Esophagus (tissue), 2 donors: ENCODE measurements around the gene KCNN3. TPM values are rescaled to one million over a fixed set of nuclear protein-coding genes. Genes with fewer than 3 reads are reported as not detected.
"Not testable (repeated sequence)": the region's sequence is repeated elsewhere in the genome, so short reads cannot be mapped to it uniquely, and the experiment has no call there.

Experiments
- H3K27ac ChIP-seq, 2 donors: one replicate each; pipeline ENCODE4 v1.5.1; 2013; ENCODE audit warnings: low read depth in 2 of 2, mild to moderate bottlenecking in 2 of 2, inconsistent platforms in 1 of 2, low read length in 1 of 2, moderate library complexity in 1 of 2
- H3K27me3 ChIP-seq, 2 donors: one replicate each; pipeline ENCODE4 v1.6.1; 2013; ENCODE audit warnings: low read length in 2 of 2, control low read depth in 1 of 2, mild to moderate bottlenecking in 1 of 2; ENCODE audit not compliant: insufficient read depth in 2 of 2, control insufficient read depth in 1 of 2
- H3K36me3 ChIP-seq, 2 donors: one replicate each; pipeline ENCODE4 v1.6.1; 2013; ENCODE audit warnings: low read length in 1 of 2; ENCODE audit not compliant: control insufficient read depth in 2 of 2, insufficient read depth in 2 of 2
- H3K4me1 ChIP-seq, 2 donors: one replicate each; pipeline ENCODE4 v1.6.1; 2013; ENCODE audit warnings: low read length in 1 of 2; ENCODE audit not compliant: control insufficient read depth in 2 of 2, insufficient read depth in 2 of 2
- H3K4me3 ChIP-seq, 2 donors: one replicate each; pipeline ENCODE4 v1.5.1; 2013; ENCODE audit warnings: low read length in 2 of 2, mild to moderate bottlenecking in 2 of 2, low read depth in 1 of 2, moderate library complexity in 1 of 2
- H3K9me3 ChIP-seq, 2 donors: one replicate each; pipeline ENCODE4 v1.6.1; 2013; ENCODE audit warnings: mild to moderate bottlenecking in 2 of 2, low read depth in 1 of 2, low read length in 1 of 2, moderate library complexity in 1 of 2; ENCODE audit not compliant: control insufficient read depth in 2 of 2, insufficient read depth in 1 of 2
- WGBS, 2 donors: extraction: QIAGEN DNeasy Blood & Tissue Kit; methylation state at CpG; one replicate each; pipeline ENCODE4 v1.1.7; 2013; 5-methylcytosine and 5-hydroxymethylcytosine counted together
- polyA plus RNA-seq, 2 donors: library from polyadenylated mRNA; stranded (reverse); fragments of 200-250 nt; gene quantifications; one replicate each; pipeline ENCODE4 v1.2.3, GENCODE V29; 2013
- donor health status: healthy with polysubstance abuse.
- donor health status: Bipolar disorder and iron deficiency.

Gene KCNN3
- polyA plus RNA-seq, 2 donors, result 0.12 to 0.14 TPM

DNA sequence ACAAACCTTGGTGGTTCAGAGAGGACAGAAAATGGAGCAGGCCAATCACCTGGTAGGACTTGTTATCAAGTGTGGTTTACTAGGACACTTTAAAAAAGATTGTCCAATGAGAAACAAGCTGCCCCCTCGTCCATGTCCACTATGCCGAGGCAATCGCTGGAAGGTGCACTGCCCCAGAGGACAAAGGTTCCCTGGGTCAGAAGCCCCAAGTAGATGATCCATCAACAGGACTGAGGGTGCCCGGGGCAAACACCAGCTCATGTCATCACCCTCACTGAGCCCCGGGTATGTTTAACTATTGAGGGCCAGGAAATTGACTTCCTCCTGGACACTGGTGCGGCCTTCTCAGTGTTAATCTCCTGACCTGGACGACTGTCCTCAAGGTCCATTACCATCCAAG lies 195.6 kb downstream of the KCNN3 start:
- 77 to 79% methylated on average over 7 of the region's 7 CpGs for WGBS, 2 donors
- not testable (repeated sequence) for H3K4me1 ChIP-seq, H3K9me3 ChIP-seq, H3K27ac ChIP-seq, H3K4me3 ChIP-seq, H3K36me3 ChIP-seq, H3K27me3 ChIP-seq

DNA sequence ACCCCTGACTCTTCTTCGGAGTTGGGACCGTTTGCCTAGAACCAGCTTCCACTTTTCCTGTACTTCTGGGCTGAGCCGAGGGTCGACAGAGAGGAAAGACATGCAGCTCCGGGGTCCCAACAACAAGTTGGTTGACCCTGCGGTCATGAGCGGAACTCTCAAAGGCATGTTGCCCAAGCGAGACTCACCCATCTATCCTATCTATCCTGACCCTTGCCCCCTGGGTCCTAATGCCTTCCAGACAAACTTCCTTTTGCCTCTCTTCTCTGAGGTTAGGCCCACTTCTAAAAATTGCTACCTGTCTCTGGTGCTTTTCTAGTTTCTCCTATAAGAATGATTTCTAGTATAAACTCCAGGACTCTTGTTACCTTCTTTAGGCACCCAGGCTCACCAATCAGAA lies 197.8 kb downstream of the KCNN3 start:
- not testable (repeated sequence) for H3K9me3 ChIP-seq, H3K4me3 ChIP-seq, H3K4me1 ChIP-seq, H3K36me3 ChIP-seq, H3K27me3 ChIP-seq, H3K27ac ChIP-seq
- 75 to 78% methylated on average over 8 of the region's 8 CpGs for WGBS, 2 donors

DNA sequence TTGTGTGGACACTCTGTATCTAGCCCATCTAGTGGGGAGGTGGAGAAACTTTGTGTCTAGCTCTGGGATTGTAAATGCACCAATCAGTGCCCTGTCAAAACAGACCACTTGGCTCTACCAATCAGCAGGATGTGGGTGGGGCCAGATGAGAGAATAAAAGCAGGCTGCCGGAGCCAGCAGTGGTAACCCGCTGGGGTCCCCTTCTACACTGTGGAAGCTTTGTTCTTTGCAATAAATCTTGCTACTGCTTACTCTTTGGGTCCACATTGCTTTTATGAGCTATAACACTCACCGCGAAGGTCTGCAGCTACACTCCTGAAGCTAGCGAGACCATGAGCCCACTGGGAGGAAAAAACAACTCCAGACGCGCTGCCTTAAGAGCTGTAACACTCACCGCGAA lies 198.7 kb downstream of the KCNN3 start:
- H3K27ac ChIP-seq, H3K4me3 ChIP-seq, H3K4me1 ChIP-seq, H3K9me3 ChIP-seq, H3K36me3 ChIP-seq, H3K27me3 ChIP-seq: not testable (repeated sequence)
- 89 to 91% methylated on average over 9 of the region's 9 CpGs for WGBS, 2 donors

DNA sequence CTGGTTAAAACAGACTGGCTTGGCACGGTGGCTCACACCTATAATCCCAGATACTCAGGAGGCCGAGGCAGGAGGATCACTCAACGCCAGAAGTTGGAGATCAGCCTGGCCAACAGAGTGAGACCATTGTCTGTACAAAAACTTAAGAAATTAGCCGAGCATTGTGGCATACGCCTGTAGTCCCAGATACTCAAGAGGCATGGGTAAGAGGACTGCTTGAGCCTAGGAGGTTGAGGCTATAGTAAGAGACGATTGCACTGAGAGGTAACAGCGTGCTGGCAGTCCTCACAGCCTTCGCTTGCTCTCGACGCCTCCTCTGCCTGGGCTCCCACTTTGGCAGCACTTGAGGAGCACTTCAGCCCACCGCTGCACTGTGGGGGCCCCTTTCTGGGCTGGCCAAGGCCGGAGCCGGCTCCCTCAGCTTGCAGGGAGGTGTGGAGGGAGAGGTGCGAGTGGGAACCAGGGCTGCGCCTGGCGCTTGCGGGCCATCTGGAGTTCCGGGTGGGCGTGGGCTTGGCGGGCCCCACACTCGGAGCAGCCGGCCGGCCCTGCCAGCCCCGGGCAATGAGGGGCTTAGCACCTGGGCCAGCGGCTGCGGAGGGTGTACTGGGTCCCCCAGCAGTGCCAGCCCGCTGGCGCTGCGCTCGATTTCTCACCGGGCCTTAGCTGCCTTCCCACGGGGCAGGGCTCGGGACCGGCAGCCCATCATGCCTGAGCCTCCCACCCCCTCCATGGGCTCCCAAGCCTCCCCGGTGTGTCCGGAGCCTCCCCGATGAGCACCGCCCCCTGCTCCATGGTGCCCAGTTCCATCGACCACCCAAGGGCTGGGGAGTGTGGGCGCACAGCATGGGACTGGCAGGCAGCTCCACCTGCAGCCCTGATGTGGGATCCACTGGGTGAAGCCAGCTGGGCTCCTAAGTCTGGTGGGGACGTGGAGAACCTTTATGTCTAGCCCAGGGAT lies 199.5 kb downstream of the KCNN3 start:
- not testable (repeated sequence) for H3K4me3 ChIP-seq, H3K9me3 ChIP-seq, H3K4me1 ChIP-seq, H3K27ac ChIP-seq, H3K36me3 ChIP-seq, H3K27me3 ChIP-seq
- 88 to 89% methylated on average over 35 to 41 of the region's 41 CpGs for WGBS, 2 donors

DNA sequence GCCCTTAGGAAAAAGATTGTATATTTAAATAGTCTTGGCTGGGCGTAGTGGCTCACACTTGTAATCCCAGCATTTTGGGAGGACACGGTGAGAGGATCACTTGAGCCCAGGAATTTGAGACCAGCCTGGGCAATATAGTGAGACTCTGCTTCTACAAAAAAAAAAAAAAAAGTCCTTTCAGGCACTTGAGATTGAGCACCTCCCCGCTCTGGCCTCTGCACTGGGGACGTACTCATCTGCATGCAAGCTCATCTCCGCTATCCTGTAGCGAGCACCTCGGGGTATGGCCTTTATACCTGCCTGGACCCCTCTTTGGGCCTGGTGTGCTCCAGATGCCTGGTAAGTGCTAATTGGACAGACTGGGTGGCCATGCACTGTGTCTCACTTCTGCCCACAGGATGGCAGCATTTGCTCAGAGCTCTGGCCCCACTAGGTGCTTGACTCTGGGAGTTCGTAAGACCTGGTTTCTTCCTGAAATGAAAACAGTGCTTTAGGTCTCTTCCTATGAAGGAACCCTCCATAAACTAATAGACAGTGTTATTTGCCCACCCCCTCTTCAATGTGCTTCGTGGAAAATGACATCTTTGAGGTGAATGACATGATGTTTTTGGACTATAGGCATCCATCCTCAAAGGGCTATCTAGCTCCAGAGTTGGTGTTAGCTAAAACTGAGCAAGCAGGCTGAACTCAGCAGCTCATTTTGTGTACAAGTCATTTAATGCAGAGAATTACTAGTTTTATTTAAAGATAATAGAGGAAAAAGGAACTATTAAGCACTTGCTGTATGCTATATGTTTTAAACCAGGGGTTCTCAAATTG lies 200.4 kb downstream of the KCNN3 start:
- H3K9me3 ChIP-seq, result no peaks in the 10 kb centered on the region
- H3K4me1 ChIP-seq, result no peaks in the 10 kb centered on the region
- no peaks in the 10 kb centered on the region for H3K36me3 ChIP-seq
- no peak overlapping the region for H3K4me3 ChIP-seq
- no peak overlapping the region for H3K27ac ChIP-seq
- no peaks in the 10 kb centered on the region for H3K27me3 ChIP-seq
- 52 to 53% methylated on average over 9 of the region's 9 CpGs for WGBS, 2 donors

DNA sequence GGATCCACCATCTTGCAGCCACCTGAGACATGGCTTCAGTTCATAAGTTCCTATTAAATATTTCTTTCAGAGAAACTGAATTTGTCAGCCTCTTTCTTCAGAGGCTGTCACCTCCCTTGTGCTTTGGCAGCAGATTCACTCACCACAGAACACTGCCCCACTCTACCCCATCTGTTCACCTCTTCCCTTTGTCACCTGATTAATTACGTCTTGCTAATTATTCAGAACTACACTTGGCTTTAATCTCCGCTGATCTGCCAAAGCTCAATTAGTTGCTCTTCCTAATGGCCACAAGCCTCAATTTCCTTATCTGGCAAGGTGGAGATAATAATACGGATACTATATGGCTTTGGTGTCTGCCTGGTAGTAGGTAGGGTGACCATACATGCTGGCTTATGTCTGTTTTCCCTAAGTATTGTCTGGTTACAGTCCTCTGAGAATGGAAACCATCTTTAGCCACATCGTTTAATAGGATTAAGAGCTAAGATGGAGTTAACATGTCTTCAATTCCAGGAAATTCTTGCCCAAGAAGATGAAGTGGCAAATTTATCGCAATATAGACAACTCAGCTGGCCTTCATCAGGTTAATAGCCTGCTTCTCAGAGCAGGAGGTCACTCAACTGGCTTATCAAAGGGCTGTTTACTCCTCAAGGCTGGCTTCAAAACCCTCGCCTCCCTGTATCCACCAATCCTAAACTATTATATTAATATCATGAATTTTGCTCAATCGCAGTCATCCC lies 203.9 kb downstream of the KCNN3 start:
- no peak overlapping the region for H3K27ac ChIP-seq
- no peaks in the 10 kb centered on the region for H3K27me3 ChIP-seq
- H3K4me3 ChIP-seq, result no peak overlapping the region
- WGBS, 2 donors, result 72% methylated on average over 7 of the region's 7 CpGs
- H3K36me3 ChIP-seq, result no peaks in the 10 kb centered on the region
- no peaks in the 10 kb centered on the region for H3K9me3 ChIP-seq
- H3K4me1 ChIP-seq, result no peaks in the 10 kb centered on the region

DNA sequence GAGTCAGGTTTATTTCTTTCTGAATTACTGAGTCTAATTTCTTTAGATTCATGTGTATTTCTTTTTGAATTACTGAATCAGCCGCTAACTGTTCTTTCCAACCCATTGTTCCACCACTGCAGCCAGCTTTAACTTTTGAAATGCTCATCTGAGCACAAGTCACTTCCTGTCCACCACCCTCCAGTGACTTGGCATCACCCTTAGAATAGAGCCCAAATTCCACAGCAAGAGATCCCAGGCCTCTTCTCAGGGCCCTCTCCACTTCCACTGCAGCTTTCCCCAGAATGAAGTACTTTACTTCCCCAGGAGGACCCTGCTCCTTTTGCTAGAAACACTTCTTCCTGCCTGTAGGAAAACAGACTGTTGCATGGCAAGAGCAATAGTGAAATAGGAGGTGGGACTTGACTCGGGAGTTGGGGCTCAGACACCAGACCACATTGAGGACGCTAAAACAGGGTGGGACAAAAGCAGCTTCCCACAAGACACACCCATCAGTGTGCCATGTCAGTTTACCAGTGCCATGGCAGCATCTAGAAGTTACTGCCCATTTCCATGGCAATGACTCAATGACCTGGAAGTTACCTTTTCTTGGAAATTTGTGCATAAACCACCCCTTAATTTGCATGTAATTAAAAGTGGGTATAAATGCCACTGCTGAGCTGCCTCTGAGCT lies 205.6 kb downstream of the KCNN3 start:
- no peaks in the 10 kb centered on the region for H3K27me3 ChIP-seq
- 63 to 64% methylated on average over 3 of the region's 3 CpGs for WGBS, 2 donors

DNA sequence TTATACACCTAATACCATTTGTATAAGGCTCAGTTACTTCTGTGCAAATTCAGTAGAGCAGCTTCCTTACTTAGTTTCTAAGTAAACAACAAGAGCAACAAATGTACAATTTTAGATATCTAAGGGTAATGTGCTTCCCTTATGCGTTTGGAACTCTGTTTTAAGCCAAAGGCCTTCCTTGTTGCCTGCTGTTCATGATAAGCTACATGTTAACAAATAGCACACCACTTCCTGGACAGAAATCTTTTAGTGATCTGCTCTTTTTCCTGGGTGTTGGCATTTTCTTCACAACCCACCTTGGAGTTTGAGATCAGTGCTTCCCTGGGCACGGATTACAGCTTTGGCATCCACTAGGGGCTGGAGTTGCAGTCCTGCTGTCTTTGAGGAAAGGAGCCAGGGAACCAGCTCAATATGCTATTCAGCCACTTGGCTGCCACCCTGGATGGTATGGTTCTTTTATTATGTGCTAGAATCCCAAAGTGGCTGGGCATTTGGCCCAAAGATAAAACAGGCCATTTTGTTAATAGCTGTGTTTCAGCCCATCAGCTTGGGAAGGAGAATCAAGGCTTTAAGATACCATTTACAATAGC lies 206.5 kb downstream of the KCNN3 start:
- H3K27ac ChIP-seq, result no peak overlapping the region
- no peaks in the 10 kb centered on the region for H3K36me3 ChIP-seq
- no peaks in the 10 kb centered on the region for H3K9me3 ChIP-seq
- H3K27me3 ChIP-seq, result no peaks in the 10 kb centered on the region
- H3K4me1 ChIP-seq, result no peaks in the 10 kb centered on the region
- H3K4me3 ChIP-seq, result no peak overlapping the region
- WGBS, 2 donors, result 27 to 39% methylated on average over 2 of the region's 2 CpGs

More for the DNA sequence above, 205.6 kb downstream of the KCNN3 start:
- Histone ChIP-seq H3K9me3 (no peaks in the 10 kb centered on the region), H3K4me1 (no peaks in the 10 kb centered on the region), H3K36me3 (no peaks in the 10 kb centered on the region), H3K27ac (no peak overlapping the region), H3K4me3 (no peak overlapping the region)

DNA sequence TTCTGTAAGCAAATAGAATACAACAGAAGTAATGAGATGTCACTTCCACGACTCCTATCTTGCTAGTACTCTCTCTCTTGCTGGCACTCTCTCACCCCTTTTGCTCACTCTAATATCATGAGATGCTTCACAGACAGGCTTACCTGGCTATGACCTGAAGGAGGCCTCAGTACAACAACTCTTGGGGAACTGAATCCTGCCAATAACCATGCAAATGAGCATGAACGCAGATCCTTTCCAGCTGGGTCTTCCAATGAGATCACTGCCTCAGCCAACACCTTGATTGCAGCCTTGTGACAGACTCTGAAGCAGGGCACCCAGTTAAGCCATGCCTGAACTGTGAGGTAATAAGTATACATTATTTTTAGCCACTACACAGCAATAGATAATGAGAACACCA lies 209.0 kb downstream of the KCNN3 start:
- Histone ChIP-seq H3K9me3 (no peaks in the 10 kb centered on the region), H3K4me3 (no peak overlapping the region), H3K4me1 (no peaks in the 10 kb centered on the region), H3K27ac (no peak overlapping the region), H3K27me3 (no peaks in the 10 kb centered on the region), H3K36me3 (no peaks in the 10 kb centered on the region)
- WGBS, 2 donors, result 62% methylated on average over 2 of the region's 2 CpGs
